HG03432 (cell line): ENCODE measurements around the gene ARL5A.

Experiments used
- ATAC-seq: cut with Tn5 transposase; IDR thresholded peaks from one replicate; pipeline ENCODE4 v1.9.1; 2021; ENCODE audit warnings: mild to moderate bottlenecking, moderate library complexity; ENCODE audit not compliant: unreplicated experiment

Gene ARL5A

DNA sequence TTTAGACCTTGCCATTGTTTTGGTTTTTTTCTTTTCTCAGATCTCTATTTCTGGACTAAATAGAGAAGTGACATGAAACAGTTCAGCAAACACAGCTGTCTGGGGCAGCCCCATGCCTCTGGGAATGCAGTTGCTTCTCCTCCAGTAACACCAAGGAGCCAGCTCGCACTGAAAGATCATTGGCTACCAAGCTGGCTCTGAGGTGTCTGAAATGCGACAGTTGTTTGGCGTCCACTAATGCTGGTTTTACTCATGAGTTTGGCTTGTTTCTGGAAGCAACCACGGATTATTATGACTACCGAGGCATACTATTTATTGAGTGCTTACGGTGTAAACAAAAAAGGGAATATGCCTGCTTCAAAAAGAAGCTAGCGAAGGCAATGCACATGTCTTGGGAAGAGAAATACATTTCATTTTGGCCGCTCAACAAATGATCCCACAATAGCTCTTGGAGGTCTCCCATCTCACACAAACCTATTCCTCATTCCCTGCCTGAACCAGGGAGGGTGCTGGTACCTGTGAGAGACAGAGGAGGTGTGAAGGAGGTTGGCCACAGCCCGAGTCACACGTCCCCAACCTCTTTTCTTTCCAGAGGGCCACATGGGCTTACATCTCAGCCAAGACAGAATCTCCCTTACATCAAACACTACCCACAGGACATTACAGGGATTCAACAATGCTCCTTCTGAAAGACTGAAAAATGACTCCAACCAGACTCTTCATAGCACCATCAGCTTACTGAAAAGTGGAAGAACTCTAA lies 56.4 kb downstream of the ARL5A start:
- peak; percentile 96 for ATAC-seq

DNA sequence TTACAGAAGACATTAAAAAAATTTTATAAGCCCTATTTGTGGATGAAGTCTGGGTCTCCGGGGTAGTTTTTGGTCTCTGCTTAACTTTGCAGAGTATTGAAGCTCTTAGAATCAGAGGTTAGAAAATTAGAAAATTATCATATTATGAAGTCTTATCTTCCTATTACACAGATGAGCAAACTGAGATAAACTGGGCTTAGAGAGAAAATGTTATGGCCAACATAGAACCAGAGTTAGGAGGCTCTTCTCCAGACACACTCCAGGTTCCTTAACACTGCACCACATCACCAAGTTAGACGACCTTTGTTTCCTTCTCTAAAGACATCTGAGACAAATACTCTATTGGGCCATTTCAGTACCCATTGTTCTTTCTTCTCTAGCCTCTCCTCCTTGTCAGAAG lies 57.2 kb downstream of the ARL5A start:
- ATAC-seq: peak; percentile 28

DNA sequence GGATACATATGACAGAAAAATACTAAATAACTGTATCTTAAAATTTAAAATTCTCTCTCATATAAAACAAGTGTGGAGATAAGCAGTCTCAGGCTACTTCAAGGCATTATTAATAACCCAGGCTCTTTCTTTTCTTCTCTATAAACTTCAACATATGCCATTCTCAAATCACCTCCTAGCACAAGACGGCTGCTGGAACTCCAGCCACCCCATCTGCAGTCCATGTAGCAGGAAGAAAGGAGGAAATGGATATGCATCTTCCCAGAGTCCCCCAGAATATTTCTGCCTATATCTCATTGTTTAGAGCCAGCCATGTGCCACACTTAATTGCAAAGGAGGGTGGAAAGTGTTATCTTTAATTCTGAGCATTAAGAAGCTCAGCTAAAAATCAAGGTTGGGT lies 58.6 kb downstream of the ARL5A start:
- ATAC-seq: no peak

DNA sequence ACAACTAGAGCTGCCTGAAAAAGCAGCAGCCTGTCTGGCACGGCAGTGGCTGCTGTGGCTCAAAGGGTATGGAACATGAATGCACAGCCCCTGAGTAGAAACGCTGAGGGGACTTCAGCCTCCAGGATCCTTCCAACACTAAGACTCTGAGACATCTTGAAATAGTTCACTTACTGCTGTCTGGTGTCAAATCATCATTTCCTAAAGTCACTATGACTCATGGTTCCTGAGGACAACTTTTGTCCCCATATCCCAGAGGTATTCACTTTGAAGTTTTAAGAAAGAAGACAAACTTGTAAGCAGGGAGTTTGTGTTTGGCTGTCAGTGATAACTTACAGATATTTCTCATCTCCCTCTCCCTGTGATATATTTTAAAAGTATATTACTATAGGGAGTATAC lies 60.7 kb downstream of the ARL5A start:
- no peak for ATAC-seq

DNA sequence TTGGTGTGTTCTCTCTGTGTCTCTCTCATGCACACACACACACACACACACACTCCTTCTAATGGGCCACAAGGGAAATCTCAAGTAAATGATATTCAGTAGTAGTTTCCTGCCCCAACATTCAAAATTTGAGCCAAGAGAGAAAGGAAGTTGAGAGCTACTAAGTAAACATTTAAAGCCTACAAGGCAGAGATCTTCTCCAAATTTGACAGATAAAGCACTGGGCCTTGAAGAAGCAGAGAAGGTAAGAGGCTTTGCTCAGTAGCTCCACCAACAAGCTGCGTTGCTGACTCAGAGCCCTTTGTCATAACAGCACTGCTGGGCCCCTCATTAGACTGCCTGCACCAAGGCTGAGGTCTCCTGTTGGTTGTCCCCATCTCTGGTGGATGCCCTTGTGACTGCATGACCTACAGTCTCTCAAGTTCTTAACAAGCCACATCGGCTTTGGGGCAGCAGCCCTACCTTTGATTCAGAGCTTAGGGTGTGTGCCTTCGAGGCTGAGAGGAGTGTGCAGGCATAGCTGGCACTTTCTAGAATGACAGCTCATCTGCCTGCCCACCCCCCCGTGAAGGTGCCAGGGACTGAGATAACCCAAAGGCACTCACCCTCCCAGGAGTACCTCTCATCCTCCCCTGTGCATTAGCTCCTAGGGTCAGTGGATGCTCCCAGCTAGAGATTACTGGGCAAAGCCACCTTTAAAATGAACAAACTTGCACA lies 61.6 kb downstream of the ARL5A start:
- ATAC-seq: peak; percentile 65

DNA sequence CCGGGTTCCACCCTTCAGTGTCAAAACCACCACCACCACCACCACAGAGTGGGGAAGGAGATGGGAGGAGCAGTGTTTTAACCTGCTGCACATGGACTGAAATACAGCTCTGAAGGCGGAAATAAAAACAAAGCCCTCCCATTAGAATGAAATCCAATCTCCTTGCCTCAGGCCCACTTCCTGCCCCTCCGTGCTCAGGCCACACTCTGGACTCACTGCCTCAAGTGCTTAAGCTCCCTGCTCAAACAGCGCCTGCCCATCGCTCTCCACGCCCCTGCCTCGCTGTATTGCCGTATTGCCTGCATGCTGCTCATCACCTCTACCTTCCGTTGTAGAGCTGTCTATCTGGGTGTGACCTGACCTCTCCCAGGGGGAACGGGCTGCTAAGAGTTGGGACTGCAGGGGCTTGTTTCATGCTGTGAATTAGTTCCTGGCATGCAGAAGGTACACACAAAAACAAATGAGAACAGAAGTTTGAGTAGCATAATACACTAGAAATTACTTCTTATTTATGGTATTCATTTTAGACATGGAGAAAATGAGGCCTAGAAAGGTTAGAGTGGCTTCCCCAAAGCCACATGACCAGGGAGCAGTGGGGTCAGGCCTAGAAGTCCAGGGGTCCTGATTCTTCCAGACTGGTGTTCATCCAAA lies 62.3 kb downstream of the ARL5A start:
- ATAC-seq: no peak

DNA sequence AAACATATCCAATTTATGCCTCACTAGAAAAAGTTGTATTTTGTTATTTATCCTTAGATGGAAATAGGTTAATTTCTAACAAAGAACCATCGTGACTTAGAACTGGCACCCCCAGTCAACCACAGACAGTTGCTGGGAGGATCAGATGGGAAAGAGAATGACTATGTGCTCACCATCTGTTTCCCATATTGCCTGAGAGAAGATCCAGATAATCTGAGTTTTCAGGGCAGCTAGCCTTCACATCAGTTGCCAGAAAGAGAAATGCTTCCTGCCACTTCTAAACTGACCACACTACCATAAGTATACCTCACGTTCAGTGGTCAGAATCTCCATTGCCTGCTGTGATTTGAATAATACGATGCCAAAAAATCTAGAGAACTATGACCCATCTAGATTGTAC lies 65.5 kb downstream of the ARL5A start:
- no peak for ATAC-seq

DNA sequence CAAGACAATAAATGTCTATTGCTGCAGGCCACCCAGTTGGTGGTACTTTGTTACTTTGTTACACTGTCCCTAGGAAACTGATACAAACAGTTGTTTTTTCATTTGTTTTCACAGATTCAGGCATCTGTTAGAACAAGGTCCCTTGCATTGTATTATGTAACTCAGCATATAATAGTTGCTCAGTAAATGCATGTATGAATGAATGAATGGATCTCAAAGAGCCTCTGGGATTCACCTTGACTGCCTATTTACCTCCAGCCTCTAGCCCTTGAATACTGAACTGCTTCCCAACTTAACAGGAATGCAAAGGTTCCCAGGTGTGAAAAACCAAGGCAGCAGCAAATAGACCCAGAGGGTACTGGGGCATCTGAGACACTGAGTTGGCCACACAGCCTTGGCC lies 66.5 kb downstream of the ARL5A start:
- no peak for ATAC-seq

DNA sequence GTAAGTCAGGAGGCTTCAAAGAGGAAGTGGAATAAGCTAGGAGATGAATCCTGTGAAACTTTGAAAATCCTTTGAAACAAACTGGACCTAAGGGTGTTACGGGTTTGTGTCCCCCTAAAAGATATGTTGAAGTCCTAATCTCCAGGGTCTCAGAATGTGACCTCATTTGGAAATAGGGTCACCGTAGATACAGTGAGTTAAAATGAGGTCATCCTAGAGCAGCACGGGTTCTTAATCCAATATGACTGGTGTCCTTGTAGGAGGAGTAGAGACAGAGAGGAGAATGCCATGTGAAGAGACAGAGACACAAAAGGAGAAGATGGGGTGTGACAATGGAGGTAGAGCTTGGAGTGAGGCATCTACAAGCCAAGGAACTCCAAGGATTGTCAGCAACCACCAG lies 67.0 kb downstream of the ARL5A start:
- ATAC-seq: no peak

DNA sequence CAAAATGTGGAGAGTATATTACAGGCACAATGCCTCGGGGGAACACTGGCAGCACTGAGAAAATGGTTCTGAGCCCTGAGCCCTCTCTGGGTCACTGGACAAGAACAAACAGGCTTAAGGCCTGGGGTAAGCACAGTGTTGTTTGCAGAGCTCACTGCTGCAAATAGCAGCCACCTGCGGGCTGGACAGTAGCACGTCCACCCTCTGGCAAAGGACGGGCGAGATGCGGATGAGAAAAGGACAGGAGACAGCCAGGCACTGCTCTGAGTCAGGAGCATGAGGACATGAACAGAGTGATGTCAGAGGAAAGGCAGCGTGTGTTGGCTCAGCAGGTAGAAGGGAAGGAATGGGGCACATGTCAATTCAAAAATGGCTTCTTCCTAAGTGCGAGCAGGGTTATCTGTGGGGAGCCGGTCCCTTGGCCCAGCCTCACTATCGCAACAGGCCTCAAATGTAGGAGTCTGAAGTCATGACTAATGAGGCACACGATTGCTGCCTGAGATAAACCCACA lies 68.0 kb downstream of the ARL5A start:
- no peak for ATAC-seq

DNA sequence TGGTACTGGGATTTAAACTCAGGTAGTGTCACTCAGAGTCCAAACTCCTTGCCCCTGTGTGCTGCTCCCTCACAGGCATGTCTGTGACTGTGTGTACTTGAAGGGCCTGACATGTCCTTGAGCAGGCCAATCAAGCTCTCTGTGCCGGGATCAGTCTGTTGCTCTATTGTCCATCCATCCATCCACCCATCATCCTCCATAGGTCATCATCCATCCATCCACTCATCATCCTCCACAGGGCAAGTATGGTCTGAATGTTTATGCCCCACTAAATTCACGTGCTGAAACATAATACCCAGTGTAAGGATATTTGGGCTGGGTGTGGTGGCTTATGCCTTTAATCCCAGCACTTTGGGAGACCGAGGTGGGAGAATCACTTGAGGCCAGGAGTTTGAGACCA lies 69.5 kb downstream of the ARL5A start:
- no peak for ATAC-seq

DNA sequence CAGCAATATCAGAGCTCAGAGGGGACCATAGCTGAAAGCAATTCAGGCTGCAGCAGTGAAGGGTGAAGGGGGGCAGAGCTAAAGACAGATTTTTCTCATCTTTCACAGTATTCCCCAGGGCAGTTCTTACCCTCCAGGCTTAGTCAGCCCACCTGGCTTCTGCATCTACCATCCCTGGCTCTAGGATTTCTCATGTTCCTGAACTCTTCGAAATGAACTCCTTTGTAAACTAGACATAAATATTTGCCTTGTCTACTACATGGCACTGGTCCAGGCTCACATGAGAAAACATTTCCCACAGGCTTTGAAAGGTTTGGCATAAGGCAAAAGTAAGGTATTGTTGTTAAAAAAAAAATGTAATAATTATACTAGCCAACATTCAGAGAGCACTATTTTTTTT lies 70.4 kb downstream of the ARL5A start:
- no peak for ATAC-seq

DNA sequence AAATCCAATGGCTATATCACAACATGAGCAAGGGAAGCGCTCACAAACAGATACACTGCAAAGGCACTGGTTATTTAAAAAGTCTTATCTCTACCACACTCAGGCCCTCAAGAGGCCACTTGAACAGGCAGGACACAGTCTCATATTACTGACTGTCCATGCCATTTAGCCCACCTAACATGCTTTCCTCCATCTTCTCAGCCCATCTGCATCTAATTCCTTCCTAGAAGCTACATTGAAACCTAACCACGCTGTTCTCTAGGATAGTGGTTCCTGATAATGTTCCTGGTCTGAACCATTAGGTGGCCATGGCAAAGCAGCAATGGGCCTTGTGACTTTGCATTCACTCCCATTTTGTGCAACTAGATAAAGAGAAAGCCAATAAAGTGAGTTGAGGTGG lies 71.4 kb downstream of the ARL5A start:
- no peak for ATAC-seq

DNA sequence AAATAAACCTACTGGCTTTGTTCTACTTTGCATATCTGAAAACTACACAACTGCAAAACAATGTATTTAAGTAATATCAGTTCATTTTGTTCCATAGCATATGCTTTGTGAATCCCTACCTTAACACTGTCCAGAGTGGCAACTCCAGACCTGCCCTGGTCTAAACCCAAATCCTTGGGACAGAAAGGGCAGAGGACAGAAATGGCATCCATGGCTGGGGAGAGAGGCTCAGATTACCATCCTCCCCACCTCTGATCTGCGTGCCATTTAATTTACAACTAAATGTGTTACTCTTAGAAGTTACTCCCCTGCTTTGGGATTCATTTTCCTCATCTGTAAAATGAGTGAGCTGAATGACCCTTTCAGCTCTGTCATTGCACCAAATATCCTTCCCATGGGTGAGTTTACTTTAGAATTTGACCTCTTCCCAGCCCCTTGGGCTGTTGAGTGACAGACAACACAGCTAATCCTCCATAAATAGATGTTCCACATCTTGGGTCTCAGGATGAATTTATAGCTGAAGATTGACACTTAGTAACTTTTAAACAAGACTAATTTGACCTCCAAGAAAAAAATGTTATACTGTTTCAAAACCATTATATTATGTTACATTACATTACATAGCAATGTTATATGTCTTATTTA lies 73.8 kb downstream of the ARL5A start:
- ATAC-seq: no peak

DNA sequence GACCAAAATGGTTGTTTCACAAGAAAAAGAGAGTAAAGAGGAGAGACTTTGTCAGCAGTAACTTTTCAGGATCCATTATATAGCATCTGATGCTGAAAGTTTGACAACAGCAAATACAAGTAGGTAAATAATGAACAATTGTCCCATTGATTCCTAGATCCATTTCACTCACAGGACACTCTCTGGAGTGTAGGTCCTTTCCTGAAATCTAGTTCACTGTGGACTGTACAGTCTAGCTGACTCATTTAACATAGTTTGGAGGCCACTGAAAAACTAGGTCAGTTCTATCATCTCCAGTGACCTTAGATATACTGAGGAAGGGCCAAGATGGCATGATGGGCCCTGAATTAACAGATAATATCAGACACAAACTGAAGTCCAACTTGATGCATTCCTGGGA lies 74.7 kb downstream of the ARL5A start:
- ATAC-seq: no peak
